SH-SY5Y (cell line): ENCODE results near the gene CRYGD.

Source experiments
- GATA2 ChIP-seq: IDR thresholded peaks from 2 replicates; pipeline ENCODE4 v1.6.1; 2011; ENCODE audit warnings: mild to moderate bottlenecking, low read depth, low read length
- GATA3 ChIP-seq: IDR thresholded peaks from 2 replicates; pipeline ENCODE4 v1.6.1; 2011; ENCODE audit warnings: low read depth, mild to moderate bottlenecking, low read length, moderate library complexity

- TF ChIP-seq GATA2, result no peak
- no peak for TF ChIP-seq GATA3
Observed at GRCh38 chr2:208139447-208139846, 15.1 kb upstream of the CRYGD start.
